ENCODE data around the gene ANO6. TPM values are rescaled to one million over a fixed set of nuclear protein-coding genes. Genes with fewer than 3 reads are reported as not detected.

The ANO6 gene
- total RNA-seq, 1 experiment from 2014 or later, result 46.8 TPM

DNA sequence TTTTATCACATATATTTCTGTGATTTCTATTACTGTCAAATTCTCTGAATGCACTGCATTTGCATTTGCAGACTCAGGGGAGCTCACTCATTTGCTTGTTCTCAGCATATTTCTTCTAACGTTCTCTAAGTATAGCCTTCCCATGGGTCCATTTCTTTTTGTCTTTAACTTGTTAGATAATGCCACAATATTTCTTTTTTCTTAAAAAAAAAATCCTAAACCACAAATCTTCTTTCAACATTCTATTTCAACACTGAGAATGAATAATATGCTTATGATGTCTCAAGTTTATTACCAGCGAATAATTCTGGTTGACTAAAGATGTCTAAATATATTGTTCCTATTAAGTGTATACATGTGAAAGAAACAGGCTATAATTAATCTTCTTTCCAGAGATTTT lies 200.2 kb downstream of the ANO6 start (continued):
- TF ChIP-seq, protein P1, sequence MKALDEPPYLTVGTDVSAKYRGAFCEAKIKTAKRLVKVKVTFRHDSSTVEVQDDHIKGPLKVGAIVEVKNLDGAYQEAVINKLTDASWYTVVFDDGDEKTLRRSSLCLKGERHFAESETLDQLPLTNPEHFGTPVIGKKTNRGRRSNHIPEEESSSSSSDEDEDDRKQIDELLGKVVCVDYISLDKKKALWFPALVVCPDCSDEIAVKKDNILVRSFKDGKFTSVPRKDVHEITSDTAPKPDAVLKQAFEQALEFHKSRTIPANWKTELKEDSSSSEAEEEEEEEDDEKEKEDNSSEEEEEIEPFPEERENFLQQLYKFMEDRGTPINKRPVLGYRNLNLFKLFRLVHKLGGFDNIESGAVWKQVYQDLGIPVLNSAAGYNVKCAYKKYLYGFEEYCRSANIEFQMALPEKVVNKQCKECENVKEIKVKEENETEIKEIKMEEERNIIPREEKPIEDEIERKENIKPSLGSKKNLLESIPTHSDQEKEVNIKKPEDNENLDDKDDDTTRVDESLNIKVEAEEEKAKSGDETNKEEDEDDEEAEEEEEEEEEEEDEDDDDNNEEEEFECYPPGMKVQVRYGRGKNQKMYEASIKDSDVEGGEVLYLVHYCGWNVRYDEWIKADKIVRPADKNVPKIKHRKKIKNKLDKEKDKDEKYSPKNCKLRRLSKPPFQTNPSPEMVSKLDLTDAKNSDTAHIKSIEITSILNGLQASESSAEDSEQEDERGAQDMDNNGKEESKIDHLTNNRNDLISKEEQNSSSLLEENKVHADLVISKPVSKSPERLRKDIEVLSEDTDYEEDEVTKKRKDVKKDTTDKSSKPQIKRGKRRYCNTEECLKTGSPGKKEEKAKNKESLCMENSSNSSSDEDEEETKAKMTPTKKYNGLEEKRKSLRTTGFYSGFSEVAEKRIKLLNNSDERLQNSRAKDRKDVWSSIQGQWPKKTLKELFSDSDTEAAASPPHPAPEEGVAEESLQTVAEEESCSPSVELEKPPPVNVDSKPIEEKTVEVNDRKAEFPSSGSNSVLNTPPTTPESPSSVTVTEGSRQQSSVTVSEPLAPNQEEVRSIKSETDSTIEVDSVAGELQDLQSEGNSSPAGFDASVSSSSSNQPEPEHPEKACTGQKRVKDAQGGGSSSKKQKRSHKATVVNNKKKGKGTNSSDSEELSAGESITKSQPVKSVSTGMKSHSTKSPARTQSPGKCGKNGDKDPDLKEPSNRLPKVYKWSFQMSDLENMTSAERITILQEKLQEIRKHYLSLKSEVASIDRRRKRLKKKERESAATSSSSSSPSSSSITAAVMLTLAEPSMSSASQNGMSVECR (CRISPR knock-in tag; IDR thresholded peaks at IDR 0.05; ENCODE audit: borderline replicate concordance), result no peak
- no peak for TF ChIP-seq ZNF416 (CRISPR knock-in tag; IDR thresholded peaks at IDR 0.05)
- TF ChIP-seq ZNF121 (CRISPR knock-in tag; IDR thresholded peaks at IDR 0.05), result no peak
- no peak for TF ChIP-seq CREB1 (CRISPR knock-in tag; IDR thresholded peaks at IDR 0.05)
- TF ChIP-seq JUN (CRISPR knock-in tag; IDR thresholded peaks at IDR 0.05), result no peak
- TF ChIP-seq SOX15 (CRISPR knock-in tag; IDR thresholded peaks at IDR 0.05), result no peak
- TF ChIP-seq GRHL2 (CRISPR knock-in tag; IDR thresholded peaks at IDR 0.05; ENCODE audit: insufficient replicate concordance, severe bottlenecking), result no peak
- no peak for TF ChIP-seq FOXP1 (CRISPR knock-in tag; IDR thresholded peaks at IDR 0.05; ENCODE audit: borderline replicate concordance)
- no peak for TF ChIP-seq NFATC4 (CRISPR knock-in tag; IDR thresholded peaks at IDR 0.05)
- no peak for TF ChIP-seq TP53 (CRISPR knock-in tag; IDR thresholded peaks at IDR 0.05)
- TF ChIP-seq RELA (CRISPR knock-in tag; IDR thresholded peaks at IDR 0.05; ENCODE audit: borderline replicate concordance), result no peak
- no peak for TF ChIP-seq TCF7 (CRISPR knock-in tag; IDR thresholded peaks at IDR 0.05; ENCODE audit: low read depth)
- TF ChIP-seq, protein P2, sequence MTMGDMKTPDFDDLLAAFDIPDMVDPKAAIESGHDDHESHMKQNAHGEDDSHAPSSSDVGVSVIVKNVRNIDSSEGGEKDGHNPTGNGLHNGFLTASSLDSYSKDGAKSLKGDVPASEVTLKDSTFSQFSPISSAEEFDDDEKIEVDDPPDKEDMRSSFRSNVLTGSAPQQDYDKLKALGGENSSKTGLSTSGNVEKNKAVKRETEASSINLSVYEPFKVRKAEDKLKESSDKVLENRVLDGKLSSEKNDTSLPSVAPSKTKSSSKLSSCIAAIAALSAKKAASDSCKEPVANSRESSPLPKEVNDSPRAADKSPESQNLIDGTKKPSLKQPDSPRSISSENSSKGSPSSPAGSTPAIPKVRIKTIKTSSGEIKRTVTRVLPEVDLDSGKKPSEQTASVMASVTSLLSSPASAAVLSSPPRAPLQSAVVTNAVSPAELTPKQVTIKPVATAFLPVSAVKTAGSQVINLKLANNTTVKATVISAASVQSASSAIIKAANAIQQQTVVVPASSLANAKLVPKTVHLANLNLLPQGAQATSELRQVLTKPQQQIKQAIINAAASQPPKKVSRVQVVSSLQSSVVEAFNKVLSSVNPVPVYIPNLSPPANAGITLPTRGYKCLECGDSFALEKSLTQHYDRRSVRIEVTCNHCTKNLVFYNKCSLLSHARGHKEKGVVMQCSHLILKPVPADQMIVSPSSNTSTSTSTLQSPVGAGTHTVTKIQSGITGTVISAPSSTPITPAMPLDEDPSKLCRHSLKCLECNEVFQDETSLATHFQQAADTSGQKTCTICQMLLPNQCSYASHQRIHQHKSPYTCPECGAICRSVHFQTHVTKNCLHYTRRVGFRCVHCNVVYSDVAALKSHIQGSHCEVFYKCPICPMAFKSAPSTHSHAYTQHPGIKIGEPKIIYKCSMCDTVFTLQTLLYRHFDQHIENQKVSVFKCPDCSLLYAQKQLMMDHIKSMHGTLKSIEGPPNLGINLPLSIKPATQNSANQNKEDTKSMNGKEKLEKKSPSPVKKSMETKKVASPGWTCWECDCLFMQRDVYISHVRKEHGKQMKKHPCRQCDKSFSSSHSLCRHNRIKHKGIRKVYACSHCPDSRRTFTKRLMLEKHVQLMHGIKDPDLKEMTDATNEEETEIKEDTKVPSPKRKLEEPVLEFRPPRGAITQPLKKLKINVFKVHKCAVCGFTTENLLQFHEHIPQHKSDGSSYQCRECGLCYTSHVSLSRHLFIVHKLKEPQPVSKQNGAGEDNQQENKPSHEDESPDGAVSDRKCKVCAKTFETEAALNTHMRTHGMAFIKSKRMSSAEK (CRISPR knock-in tag; IDR thresholded peaks at IDR 0.05; ENCODE audit: borderline replicate concordance), result no peak

DNA sequence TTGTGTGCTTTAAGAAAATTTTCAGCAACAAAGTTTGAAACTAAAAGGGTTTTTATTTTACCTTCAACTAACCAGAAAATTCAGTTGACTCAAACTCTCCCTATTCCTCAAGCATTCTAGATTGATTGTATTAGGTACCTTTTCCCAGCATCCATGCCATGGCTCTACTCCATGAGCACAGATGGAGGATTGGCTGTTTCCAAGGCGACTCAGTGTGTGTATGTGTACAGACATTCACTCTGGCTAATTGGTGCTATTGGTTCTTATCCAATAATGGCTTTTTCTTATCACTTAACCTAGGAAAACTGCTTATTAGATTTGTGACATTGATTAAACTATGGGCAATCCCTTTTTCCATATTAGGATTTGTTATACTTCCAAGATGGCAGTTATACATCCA lies 202.6 kb downstream of the ANO6 start:
- ChIA-PET POLR2A (no interaction called here), CTCF (no interaction called here)
- ATAC-seq (no peak), DNase-seq (ENCODE audit: low spot score) (no peak)
- Mint-ChIP-seq H3K27me3 (ENCODE audit: low read depth) (no peaks in the 10 kb centered on the region), H3K9me3 (no peaks in the 10 kb centered on the region), H3K4me3 (no peak overlapping the region), H3K36me3 (peaks cover 29% of the 10 kb centered on the region), H3K27ac (no peak overlapping the region), H3K4me1 (no peaks in the 10 kb centered on the region)
- TF ChIP-seq RELA (CRISPR knock-in tag; IDR thresholded peaks at IDR 0.05; ENCODE audit: borderline replicate concordance), result no peak
- TF ChIP-seq, protein P3, sequence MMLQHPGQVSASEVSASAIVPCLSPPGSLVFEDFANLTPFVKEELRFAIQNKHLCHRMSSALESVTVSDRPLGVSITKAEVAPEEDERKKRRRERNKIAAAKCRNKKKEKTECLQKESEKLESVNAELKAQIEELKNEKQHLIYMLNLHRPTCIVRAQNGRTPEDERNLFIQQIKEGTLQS (CRISPR knock-in tag; conservative IDR thresholded peaks at IDR 0.05), result no peak
- TF ChIP-seq MYBL2 (CRISPR knock-in tag; IDR thresholded peaks at IDR 0.05), result no peak
- no peak for TF ChIP-seq PRRX2 (CRISPR knock-in tag; IDR thresholded peaks at IDR 0.05)
- TF ChIP-seq ATF1 (CRISPR knock-in tag; IDR thresholded peaks at IDR 0.05), result no peak
- TF ChIP-seq, protein P4, sequence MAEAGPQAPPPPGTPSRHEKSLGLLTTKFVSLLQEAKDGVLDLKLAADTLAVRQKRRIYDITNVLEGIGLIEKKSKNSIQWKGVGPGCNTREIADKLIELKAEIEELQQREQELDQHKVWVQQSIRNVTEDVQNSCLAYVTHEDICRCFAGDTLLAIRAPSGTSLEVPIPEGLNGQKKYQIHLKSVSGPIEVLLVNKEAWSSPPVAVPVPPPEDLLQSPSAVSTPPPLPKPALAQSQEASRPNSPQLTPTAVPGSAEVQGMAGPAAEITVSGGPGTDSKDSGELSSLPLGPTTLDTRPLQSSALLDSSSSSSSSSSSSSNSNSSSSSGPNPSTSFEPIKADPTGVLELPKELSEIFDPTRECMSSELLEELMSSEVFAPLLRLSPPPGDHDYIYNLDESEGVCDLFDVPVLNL (CRISPR knock-in tag; IDR thresholded peaks at IDR 0.05; ENCODE audit: borderline replicate concordance, low read depth), result no peak
- TF ChIP-seq, protein P5, sequence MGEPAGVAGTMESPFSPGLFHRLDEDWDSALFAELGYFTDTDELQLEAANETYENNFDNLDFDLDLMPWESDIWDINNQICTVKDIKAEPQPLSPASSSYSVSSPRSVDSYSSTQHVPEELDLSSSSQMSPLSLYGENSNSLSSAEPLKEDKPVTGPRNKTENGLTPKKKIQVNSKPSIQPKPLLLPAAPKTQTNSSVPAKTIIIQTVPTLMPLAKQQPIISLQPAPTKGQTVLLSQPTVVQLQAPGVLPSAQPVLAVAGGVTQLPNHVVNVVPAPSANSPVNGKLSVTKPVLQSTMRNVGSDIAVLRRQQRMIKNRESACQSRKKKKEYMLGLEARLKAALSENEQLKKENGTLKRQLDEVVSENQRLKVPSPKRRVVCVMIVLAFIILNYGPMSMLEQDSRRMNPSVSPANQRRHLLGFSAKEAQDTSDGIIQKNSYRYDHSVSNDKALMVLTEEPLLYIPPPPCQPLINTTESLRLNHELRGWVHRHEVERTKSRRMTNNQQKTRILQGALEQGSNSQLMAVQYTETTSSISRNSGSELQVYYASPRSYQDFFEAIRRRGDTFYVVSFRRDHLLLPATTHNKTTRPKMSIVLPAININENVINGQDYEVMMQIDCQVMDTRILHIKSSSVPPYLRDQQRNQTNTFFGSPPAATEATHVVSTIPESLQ (CRISPR knock-in tag; IDR thresholded peaks at IDR 0.05), result no peak
- TF ChIP-seq FOXJ3 (CRISPR knock-in tag; IDR thresholded peaks at IDR 0.05; ENCODE audit: borderline replicate concordance), result no peak
- TF ChIP-seq ETV6 (CRISPR knock-in tag; IDR thresholded peaks at IDR 0.05), result no peak
- TF ChIP-seq, protein P6, sequence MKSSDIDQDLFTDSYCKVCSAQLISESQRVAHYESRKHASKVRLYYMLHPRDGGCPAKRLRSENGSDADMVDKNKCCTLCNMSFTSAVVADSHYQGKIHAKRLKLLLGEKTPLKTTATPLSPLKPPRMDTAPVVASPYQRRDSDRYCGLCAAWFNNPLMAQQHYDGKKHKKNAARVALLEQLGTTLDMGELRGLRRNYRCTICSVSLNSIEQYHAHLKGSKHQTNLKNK (CRISPR knock-in tag; IDR thresholded peaks at IDR 0.05), result no peak

All from WTC11 (cell line).